GM12872 (cell line): ENCODE data around the gene SLC46A1.

Experiments used
- TF ChIP-seq, protein P1 (sequence below): IDR thresholded peaks from 3 replicates; pipeline ENCODE4 v1.5.1; 2011; ENCODE audit warnings: low read depth, mild to moderate bottlenecking, low read length, moderate library complexity; ENCODE audit not compliant: insufficient read depth

SLC46A1 gene

DNA sequence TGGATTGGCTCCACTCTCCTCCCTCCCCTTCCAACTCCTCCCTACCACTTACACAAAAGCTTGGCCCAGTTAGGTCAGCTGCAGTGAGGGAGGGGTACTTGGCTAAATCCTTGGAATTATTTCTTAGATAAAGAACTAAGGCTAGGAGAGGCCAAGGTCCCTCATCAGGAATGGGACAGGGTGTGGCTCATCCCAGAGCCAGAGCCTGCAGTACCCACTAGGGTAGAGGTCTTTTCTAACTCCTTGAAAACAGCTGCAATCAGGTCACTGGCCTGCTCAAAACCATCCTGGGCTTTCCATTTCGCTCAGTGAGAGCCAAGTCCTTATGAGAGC, 1.9 kb upstream of the SLC46A1 start:
- TF ChIP-seq, protein P1, sequence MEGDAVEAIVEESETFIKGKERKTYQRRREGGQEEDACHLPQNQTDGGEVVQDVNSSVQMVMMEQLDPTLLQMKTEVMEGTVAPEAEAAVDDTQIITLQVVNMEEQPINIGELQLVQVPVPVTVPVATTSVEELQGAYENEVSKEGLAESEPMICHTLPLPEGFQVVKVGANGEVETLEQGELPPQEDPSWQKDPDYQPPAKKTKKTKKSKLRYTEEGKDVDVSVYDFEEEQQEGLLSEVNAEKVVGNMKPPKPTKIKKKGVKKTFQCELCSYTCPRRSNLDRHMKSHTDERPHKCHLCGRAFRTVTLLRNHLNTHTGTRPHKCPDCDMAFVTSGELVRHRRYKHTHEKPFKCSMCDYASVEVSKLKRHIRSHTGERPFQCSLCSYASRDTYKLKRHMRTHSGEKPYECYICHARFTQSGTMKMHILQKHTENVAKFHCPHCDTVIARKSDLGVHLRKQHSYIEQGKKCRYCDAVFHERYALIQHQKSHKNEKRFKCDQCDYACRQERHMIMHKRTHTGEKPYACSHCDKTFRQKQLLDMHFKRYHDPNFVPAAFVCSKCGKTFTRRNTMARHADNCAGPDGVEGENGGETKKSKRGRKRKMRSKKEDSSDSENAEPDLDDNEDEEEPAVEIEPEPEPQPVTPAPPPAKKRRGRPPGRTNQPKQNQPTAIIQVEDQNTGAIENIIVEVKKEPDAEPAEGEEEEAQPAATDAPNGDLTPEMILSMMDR: no peak

DNA sequence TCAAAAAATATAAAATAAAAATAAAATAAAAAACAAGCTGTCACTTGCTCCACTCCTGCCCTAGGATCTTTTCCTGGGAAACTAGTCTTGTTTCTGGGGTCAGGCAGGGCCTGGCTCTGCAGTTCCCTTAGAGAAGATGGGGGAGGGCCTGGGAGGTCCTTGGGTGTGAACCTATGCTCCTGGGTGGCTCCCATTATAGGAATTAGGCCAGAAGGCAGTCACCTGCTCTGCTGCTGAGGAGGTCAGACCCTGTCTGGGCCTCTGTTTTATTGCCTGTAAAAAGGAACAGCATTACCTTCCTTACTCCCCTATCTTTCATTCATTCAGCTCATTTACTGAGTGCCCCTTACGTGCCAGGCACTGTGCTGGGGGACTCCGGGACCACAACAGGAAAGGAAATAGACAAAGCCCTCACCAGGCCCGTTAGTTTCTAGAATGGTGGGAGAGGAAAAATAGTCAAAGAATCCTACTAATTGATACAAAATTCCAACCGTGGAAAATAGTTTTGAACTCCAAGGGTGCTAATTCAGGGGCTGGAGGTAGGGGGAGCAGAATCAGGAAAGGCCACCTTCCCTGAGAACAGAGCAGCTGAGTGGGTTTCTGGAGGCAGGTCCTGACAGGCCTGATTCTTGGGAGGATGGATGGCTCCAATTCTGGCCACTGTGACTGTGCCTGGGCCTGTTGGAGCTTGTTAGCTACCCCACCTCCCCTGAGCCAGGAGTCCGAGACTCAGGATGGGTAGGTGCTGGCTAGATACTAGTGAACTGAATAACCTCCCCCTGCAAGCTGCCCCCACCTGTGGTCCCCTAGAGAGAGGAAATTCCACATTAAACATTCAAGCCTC, 1.3 kb upstream of the SLC46A1 start:
- TF ChIP-seq, protein P1: no peak

DNA sequence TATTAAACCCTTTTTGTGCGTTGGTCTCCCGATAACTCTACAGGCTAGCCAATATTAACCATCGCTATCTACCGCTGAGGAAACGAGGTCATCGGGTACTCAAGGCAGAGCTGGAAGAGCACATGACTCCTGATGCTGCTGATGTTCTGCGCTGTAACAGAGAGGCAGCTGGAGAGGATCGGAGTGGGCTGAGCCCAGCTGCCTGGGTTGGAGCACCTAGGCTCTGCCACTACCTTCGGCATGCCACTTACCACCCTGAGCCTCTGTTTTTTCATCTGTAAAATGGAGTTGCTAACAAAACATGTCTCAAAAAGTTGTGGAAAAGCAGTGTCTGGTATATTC, 432 bp upstream of the SLC46A1 start:
- TF ChIP-seq, protein P1: no peak

DNA sequence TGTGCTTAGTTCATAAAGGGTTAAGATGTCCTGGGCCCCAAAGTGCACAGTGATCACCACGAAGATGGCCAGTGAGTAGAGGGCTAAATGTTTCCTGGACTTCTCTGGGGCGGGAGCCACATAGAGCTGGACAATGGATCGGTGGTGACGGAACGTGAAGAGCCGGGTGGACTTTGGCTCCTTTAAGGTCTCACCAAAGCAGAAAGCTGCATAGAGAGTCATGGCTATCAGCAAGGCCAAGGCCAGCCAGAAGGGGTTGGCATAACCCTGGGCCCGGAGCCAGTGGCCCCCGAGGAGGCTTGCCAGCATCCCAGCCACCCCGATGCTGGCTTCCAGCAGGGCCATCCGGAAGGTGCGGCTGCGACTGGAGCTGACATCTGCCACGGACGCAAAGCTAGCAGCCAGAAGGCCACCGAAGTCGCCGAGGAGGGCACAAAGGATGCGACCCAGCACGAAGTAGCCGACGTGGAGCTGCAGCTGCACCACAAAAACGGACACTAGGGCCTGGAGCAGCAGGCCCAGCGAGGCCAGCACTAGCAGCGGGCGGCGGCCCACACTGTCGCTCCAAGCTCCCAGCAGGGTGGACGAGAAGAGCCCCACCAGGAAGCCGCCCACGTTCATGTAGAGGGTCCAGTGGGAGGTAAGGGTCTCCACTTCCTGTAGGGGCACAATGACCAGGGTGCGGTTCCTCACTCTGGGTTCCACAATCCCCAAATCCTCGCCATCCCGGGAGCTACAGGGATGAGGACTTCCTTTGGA, 1.0 kb downstream of the SLC46A1 start:
- TF ChIP-seq, protein P1: no peak

DNA sequence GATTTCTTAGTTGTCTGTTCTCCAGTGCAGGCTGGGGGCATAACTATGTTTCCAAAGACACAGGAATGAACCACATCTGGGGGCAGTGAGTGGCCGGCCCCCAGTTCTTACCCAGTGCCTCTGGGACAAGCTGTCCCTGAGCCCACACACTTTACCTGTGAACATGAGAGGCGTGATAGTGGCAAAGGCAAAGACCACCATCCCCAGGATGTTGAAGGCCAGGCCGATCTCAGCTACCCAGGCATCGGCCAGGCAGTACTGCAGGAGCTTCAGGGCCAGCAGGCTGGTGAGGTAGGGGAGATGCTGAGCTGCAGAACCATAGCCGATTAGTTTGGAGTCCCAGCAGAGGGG, 1.6 kb downstream of the SLC46A1 start:
- TF ChIP-seq, protein P1: no peak

DNA sequence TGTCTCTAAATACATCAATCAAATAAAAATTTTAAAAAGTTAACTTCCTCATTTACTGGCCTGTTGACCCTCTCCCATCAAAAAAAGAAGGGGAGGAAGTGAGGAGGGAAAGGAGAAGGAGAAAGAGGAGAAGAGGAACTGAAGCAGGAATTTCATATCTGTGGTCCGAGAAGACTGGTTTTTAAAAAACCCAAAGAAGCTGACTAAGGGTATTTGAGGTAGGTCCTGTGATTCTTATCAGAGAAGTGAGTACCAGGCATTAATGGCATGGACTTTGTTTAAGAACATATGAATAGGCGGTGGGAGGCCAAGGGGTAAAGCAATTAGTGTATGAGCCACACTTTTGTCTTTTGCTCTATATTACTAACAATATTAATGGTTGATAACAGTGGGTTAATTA, 2.0 kb downstream of the SLC46A1 start:
- TF ChIP-seq, protein P1: no peak

DNA sequence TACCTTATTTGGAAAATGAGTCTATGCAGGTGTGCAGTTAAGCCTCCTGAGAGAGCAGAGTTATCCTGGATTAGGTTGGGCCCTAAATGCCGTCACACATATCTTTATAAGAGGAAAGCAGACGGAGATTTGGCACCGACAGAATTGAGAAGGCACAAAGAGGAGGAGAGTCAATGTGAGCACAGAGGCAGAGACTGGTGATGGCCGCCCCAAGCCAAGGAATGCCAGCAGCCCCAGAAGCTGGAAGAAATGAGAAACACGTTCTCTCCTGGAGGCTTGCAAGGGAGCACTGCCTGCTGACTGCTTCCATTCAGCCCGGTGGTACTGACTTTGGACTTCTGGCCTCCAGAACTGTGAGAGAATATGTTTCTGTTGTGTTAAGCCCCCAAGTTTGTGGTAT, 3.2 kb downstream of the SLC46A1 start:
- TF ChIP-seq, protein P1: no peak
